Measurements from ENCODE around the gene ZBTB7C. TPM values are rescaled to one million over a fixed set of nuclear protein-coding genes. Genes with fewer than 3 reads are reported as not detected.

ZBTB7C gene
- polyA plus RNA-seq, 3 donors = 12.6 to 14.7 (median 13.9) TPM

DNA sequence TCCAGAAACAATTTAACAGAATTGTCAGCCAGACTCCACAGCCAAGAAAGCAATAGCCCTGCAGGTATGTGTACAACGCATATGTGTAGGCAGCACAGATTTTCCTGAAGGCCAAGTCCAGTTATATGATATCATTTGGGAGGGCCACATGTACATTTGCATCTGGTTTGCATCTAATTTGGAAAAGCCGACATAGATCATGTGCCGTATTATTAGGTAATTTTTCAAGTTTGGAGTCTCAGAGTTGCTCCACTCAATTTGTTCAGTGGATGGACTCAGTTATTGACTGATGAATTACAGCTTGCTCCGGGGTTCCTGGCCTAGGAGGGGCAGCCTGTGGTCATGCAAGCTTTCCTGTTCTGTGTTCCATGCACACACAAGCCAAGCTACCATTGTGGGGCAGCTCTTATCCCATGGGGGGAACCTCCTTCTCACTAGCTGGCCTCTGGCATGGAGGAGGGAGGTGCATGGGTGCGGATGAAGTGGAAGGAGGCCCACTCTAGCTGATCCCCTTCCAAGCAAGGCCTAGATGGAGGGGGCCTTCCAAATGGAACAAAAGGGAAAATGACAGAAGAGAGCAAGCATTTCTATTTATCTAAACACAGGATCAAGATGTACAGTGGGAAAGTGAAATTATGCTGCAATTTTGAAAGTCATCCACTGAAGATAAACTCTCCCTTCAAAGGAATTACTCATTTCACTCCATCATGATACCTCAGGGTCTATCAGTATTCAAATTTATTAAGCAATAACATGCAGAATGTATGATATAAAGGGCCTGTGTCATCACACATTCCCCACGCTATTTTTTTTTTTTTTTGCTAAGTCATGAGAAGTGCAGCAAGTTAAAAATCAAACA, 276.2 kb downstream of the ZBTB7C start:
- no peak for DNase-seq (ENCODE audit: low read depth in 3 of 3, low spot score in 2 of 3)

DNA sequence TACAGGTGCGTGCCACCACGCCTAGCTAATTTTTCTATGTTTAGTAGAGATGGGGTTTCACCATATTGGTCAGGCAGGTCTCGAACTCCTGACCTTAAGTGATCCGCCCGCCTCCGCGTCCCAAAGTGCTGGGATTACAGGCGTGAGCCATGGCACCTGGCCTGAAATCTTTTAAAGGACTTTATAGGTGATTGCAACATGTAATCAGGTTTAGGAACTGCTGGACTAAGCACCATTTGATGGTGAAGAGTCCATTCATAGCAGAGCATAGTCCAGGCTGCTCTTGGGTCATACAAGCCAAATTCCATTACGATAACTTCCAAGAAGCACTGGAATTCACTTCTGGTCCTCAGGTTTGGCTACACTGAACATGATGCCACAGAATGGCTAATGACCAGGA, 278.1 kb downstream of the ZBTB7C start:
- DNase-seq (ENCODE audit: low read depth in 3 of 3, low spot score in 2 of 3) = no peak

DNA sequence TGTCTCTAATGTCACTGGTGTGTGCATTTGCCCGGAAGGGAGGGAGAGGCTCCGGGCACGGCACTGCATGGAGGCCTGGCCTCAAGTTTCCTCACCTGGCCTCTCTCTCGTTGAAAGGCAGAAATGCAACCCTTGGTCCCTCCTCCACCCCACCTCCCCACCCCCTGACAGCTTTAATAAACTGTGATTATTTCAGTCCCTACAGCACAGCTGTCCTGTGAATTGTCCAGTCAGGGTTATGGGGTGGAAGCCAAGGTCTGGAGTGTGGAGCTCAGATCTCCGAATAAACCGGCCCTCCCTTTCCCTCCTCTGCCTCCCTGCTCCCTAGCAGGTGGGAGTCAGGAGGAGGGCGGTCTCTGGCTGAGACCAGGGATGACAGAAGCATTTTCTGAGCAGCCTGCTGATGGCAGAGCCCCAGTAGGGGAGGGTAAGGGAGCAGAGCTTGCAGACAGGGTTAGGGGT, 279.5 kb downstream of the ZBTB7C start:
- peak in 1 of 3 donors; percentile 74 for DNase-seq (ENCODE audit: low read depth in 3 of 3, low spot score in 2 of 3)

DNA sequence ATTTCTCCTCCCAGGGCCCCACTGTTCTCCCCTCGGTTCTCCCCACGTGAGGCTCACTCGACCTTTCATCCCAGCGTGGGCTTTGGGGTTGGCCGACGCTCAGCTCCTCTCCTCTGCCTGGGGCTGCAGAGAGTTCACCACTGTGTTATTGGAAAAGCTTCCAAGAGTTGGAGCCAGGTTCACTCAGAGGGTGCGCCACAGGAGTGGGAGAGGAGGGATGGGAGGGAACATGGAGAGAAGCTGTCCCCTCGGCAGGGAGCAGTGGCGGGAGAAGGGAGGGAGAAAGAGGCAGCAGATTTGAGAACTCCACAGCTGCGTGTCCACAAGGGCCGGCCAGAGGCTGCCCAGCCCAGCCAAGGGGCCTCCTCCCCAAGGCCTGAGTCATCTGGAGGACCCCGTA, 281.6 kb downstream of the ZBTB7C start:
- DNase-seq (ENCODE audit: low read depth in 3 of 3, low spot score in 2 of 3) = no peak

DNA sequence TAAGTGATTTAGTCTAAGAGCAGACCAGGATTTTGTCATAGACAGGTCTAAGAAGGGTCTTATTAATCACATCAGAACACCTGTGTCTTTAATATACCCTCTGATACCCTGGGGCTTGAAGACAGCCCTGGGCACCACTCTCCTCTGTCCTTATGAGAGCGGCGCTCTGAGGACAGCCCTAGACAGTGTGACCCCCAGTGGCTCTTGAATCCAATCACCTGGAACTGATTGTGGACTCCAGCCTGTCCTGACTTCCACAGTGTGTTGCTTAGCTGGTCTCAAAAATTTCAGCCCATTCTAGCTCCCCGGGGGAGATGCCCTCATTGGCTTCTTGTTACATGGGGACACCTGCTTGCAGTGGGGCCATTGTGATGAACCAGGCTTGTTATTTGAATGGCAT, 282.9 kb downstream of the ZBTB7C start:
- no peak for DNase-seq (ENCODE audit: low read depth in 3 of 3, low spot score in 2 of 3)

DNA sequence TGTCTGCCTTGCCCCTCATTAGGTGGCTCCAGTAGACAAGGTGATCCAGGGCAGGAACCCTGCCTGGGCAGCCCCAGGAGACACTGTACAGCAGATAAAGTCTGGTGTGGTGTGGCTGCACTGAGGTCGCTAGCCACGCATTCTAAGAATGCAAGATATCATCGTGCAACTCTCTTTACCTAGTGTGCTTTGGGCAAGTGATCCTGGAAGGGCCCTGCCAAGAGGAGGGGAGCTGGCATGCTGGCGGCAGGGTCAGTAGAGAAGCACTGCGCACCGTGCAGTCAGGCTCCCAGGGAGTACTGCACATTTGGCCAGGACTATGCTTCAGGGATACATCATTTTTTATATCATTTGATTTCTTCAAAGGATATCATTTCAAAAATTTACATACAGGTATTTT, 283.5 kb downstream of the ZBTB7C start:
- DNase-seq (ENCODE audit: low read depth in 3 of 3, low spot score in 2 of 3) = no peak

DNA sequence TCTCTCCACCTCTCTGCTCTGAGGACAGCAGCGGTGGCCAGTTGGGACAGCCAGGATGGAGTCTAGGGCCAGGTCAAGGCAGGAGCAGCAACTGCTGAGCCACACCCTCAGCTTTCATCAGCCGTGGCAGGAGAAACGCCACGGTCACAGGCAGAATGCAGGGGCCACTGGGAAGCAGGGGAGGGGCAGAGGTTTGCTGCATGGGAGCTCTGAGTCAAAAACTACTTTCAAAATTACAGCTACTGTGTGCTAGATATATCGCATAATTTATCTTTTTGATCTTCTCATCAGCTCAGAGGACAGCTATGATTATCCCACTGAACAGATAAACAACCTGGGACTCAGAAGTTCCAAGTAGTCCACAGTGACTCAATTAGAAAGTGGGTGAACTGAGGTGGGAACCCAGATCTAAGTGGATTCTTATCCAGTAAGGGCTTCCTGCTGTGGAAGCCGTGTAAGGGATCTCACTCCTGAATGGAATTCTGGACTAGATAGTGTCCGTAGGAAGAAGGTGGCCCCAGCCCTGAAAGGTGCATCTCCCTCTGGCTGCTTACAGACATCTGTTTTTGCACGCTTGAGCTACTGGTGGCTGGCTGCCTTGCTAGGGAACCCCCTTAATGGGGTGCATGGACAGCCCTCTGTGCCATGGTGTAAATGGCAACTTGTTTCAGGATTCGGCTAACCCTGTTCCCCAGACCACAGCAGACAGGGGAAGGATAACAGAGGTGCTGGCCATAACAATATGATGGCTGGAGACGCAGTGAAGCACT, 284.1 kb downstream of the ZBTB7C start:
- no peak for DNase-seq (ENCODE audit: low read depth in 3 of 3, low spot score in 2 of 3)

DNA sequence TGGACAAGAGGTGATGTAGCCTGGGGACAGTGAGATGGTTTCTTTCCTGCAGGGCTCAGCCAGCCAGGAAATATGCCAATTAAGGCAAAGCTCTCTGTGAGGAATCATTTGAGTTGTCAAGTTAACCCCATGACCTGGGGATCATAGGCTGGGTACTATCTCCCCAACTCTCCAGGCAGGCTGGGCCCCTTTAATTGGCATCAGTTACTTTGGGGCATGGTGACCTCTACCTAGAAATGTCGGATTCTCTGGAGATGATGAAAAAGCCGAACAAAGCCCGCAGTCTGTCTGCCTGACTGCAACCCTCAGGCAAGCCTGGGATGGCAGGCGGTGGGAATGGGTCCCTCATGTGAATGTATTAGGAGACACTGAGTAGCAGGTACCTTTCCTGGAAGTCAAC, 285.2 kb downstream of the ZBTB7C start:
- DNase-seq (ENCODE audit: low read depth in 3 of 3, low spot score in 2 of 3) = no peak

DNA sequence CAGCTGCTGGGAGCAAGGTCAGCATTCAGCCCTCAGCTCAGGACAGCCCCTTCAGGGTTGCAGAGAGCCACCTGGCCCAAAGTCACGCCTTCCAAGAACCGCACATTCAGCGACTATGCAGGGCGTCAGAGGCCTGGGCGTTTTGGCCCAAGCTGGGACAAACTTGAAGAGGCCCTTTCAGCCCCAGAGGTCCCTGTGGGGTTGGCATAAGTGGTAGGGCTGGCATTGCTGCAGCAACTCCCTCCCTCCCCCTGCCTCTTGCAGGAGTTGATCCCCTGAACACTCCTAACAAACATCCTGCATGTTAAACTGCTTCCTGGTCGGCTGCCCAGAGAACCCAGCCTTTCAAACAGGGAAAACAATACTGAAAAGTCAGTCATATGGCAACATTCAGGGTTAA, 285.9 kb downstream of the ZBTB7C start:
- DNase-seq (ENCODE audit: low read depth in 3 of 3, low spot score in 2 of 3) = no peak

DNA sequence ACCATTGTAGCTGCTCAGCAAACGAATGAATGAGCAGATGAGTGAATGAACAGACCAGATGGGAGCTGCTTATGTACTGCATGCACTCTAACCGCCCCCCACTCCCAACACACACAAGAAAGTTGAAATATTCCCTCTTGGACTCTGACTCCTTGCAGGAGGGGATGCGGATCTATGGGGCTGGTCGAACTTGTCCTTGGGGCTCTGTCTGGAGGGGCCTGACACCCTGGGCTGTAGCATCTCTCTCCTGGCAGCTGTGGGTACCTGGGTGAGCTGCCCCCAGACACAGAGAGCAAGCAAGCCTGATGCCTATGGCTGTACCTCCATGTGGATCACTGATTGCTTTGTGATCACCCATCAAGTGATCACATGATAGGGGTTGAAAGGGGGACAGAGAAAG, 286.4 kb downstream of the ZBTB7C start:
- DNase-seq (ENCODE audit: low read depth in 3 of 3, low spot score in 2 of 3) = no peak

DNA sequence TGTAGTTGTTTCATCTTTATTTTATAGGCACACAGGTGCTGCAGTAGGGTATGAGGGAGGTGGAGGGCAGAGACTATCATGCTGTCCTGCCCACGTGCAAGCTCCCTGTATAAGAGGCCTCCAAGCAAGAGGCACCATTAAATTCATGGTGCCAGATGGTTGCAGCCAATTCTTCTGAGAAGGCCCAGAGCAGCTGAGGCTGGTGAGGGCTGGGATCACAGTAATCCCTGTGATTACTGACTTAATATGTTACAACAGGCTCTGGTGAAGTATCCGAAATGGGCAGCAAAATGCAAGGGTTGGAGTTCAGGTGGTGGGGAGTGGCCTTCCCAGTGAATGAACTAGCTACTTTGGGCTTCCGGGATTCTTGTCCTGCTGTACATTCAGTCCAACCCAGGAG, 286.8 kb downstream of the ZBTB7C start:
- DNase-seq (ENCODE audit: low read depth in 3 of 3, low spot score in 2 of 3) = no peak

DNA sequence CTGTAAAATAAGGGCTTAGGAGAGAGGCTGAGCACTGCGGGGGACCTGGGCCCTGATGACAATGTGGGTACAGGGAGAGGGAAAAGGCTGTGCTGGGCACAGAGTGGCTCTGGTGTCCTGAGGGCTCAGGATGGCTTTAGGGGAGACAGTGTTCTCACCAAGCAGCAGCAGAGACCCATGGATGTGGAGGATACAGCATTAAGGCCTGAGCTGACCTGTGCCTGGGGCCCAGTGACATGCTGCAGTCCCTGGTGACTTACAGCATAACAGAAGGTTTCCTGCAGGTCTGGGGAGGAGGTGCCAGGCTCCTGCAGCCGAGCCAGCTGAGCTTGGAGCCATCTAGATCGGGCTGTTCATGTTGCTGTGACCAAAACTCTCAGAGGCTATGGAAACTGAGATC, 287.4 kb downstream of the ZBTB7C start:
- no peak for DNase-seq (ENCODE audit: low read depth in 3 of 3, low spot score in 2 of 3)

DNA sequence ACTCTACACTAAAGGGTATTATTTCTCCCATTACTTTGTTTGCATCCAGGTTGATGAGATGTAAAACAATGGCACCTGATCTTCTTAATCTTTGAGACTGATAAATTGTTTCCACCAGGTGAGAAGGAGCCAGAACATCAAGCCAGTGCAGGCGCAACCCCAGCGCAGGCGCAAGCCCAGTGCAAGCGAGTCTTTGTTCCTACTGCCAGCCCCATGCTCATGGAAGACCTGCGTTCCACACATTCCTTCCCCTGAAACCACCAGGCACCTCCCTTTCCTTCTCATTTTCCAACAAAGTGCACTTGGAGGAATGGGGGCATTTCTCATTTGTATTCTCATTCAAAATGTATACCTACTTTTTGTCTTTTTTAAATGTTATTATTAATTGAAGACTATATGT, 290.0 kb downstream of the ZBTB7C start:
- no peak for DNase-seq (ENCODE audit: low read depth in 3 of 3, low spot score in 2 of 3)

DNA sequence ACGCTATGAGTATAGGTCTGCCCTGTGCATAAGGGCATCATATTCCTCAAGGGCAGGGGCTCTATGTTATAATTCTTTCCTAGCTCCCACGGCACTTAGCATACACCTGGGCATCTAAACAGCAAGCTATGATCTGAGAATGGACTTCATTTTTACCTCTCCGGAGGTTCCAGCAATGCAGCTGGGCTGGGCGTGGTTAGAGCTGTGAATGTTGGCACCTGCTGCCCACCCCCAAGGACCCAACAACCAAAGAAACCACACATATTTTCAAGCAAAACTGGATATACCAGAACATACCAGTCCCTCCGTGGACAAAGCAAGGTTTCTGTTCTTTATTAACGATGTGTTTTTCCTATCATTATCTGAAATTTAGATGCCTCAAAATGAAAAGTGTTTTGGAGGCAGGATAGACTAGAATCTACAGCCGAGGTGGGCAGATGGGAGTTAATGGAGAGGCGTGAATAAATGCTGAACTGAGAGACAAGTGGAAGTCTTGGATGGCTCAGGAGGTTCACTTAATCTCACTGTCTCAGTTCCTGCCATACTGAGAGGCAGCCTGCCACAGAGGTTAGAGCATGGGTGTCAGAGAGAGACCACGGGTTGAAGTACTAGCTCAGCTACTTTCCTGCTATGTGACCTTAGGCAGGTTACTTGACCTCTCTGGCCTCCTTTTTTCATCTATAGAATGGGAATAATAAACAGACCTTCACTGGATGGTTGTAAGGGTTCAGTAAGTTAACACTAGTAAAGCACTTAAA, 292.1 kb downstream of the ZBTB7C start:
- no peak for DNase-seq (ENCODE audit: low read depth in 3 of 3, low spot score in 2 of 3)

DNA sequence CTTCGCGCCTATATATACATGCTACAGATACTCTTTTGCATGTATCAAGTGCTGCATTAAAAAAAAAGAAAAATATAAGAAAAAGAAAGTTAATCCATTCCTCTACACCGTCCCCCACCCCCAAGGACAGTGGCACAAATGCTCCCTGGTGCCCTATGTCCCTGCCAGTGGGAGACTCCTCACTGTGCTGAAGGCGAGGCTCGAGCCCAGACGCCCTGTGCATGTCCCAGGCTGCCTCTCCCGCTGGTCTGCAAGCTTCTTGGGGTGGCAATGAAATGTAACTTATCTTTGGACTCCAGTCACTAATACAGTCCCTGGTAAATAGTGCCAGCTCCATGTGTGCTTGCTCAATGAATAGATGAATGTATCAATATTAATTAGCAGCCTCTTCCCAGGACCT, 293.2 kb downstream of the ZBTB7C start:
- DNase-seq (ENCODE audit: low read depth in 3 of 3, low spot score in 2 of 3) = no peak

DNA sequence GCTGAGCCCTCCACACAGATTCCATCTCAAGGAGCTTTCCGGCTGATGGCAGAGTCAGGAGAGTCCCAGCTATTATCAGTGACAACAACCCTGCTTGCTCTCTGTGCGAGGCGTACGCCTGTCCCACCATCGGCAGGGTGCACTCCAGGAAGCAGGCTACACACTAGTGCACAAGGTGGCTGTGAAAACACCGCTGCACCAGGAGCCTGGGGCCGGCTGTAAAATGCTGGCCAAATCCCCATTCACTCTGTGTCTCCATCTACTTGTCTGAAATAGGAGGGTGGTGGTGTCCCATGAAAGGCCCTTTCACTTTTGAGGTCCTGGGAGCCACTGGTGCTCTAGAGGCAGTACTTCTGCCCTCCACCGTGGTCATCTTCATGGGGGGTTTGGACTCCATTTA, 295.5 kb downstream of the ZBTB7C start:
- DNase-seq (ENCODE audit: low read depth in 3 of 3, low spot score in 2 of 3) = no peak

DNA sequence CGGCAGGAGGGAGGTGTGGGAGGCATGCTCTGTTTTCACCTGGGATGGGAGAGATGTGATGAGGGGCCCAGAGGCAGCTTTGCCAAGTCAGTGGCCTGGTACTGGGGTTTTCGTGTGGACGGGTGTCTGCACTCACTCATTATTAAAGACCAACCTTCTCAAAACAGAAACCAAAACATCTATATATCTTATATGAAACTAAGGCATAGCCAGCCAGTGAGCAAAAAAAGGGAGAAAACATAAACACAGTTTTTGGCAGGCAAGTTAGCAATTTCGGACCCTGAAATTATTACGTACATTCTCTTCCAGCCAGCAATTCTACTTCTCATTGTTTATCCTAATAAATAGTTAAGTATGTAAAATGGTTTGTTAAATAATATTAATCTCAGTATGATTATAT, 297.6 kb downstream of the ZBTB7C start:
- no peak for DNase-seq (ENCODE audit: low read depth in 3 of 3, low spot score in 2 of 3)

DNA sequence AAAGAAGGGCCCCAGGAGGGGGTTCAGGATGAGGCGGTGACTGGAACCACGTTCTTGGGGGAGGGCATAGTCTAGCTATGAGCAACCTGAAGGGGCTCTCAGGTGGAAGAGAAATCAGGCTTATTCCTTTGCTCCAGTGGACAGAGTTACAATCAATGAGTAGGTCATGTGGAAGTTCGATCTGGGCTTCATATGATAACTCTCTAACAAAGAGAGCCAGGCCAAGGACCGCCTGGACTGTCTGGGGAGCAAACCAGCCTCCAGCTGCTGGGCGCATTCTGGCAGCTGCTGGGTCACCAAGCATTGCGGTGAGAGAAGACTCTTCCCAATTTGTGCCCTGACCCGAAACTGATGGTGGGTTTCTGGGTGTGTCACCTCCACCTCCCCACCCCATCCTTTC, 298.4 kb downstream of the ZBTB7C start:
- DNase-seq (ENCODE audit: low read depth in 3 of 3, low spot score in 2 of 3) = no peak

DNA sequence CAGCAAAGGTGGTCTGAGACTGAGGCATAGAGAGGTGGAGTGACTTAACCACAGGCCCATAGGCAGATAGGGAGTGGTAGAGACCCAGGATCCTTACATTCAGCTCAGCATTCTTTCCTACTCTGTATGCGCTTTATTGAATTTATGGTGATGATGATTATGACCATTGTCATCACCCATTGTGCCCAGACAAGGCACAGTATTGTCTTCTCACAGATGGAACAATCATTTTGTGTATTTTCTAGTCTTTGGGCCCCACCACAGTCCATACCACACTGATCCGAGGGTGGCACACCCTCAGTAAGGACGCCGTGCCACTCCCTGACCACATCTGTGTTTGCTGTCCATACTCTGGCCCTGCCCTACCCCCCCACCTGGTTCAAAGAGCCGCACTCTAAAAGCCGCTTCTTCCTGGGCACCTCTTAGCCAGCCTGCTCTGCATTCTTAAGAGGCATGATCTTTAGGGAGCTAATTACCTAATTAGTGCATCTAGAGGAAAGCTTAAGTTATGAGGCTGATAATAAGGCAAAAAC, 299.2 kb downstream of the ZBTB7C start:
- DNase-seq (ENCODE audit: low read depth in 3 of 3, low spot score in 2 of 3) = no peak

DNA sequence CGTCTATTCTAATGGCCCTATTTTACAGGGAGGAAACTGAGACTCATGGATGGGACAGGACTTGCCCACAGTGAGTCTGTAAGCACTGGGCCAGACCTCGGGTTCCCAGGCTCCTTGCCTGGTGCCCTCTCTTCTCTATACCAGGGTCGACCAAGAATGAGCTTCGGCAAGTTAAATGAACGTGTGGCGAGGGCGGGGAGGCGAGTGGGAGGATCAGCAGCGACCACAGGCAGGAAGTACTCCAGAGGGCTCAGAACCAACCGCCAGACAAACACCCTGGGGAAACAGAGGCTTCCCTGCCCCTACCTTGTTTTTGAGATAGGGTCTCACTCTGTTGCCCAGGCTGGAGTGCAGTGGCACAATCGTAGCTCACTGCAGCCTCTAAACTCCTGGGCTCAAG, 301.0 kb downstream of the ZBTB7C start:
- no peak for DNase-seq (ENCODE audit: low read depth in 3 of 3, low spot score in 2 of 3)

All from right renal cortex interstitium (tissue), 3 donors.